Uterus (tissue), 4 donors: ENCODE measurements around the gene PCGF6. TPM values are rescaled to one million over a fixed set of nuclear protein-coding genes. Genes with fewer than 3 reads are reported as not detected.

Source experiments
- DNase-seq, 2 donors: peaks; one replicate each; pipeline ENCODE4 v3.0.0-alpha.2; 2019 to 2020
- H3K27ac ChIP-seq, 2 donors: fragments of 200-600 bp; sonication (generic); 1 replicate in 1 of 2; 2 replicates in 1 of 2; pipeline ENCODE4 v1.5.1; 2016 to 2018
- H3K27me3 ChIP-seq, 2 donors: fragments of 200-600 bp; sonication (generic); one replicate each; pipeline ENCODE4 v1.5.1; 2018 to 2019; ENCODE audit warnings: control low read depth in 1 of 2
- H3K36me3 ChIP-seq, 2 donors: fragments of 200-600 bp; sonication (generic); one replicate each; pipeline ENCODE4 v1.5.1; 2019; ENCODE audit warnings: control low read depth in 1 of 2
- H3K4me1 ChIP-seq, 2 donors: fragments of 200-600 bp; sonication (generic); one replicate each; pipeline ENCODE4 v1.5.1; 2018 to 2019; ENCODE audit warnings: control low read depth in 1 of 2
- H3K4me3 ChIP-seq, 2 donors: fragments of 200-600 bp; sonication (generic); 1 replicate in 1 of 2; 2 replicates in 1 of 2; pipeline ENCODE4 v1.5.1; 2018 to 2019; ENCODE audit warnings: mild to moderate bottlenecking in 1 of 2
- H3K9me3 ChIP-seq, 2 donors: fragments of 200-600 bp; sonication (generic); one replicate each; pipeline ENCODE4 v1.5.1; 2019; ENCODE audit warnings: control low read depth in 1 of 2
- CTCF ChIP-seq, 4 experiments: fragments of 200-600 bp in 2 of 4; fragments of 450-650 bp in 2 of 4; sonication (generic) in 2 of 4; IDR thresholded peaks; one replicate each; pipeline ENCODE4 v1.5.1; 2016 to 2019; ENCODE audit warnings: antibody characterized with exemption in 4 of 4, mild to moderate bottlenecking in 2 of 4, moderate library complexity in 1 of 4
- POLR2A ChIP-seq, 2 donors: fragments of 450-650 bp; IDR thresholded peaks; one replicate each; pipeline ENCODE4 v1.6.1; 2016; ENCODE audit warnings: antibody characterized with exemption in 2 of 2, mild to moderate bottlenecking in 1 of 2, moderate library complexity in 1 of 2
- intact Hi-C: fragments of 100-400 bp; cut with DNase I; formaldehyde crosslinking; loops from one replicate; pipeline ENCODE4 v1.15.1; 2023; ENCODE audit warnings: low total_unique reads
- total RNA-seq, 4 donors: library from RNA; depleted of rRNA in 3 of 4; stranded (reverse); fragments of >200 nt in 3 of 4; gene quantifications; one replicate each; pipeline versions ENCODE4 v1.1.0 to v1.2.4, GENCODE V29; 2014 to 2023
- donor health status: DM: yes; HTN: yes; CAD: no.

Gene PCGF6
- total RNA-seq, 4 donors from 2014 or later, result 1.5 to 19.2 (median 9.7) TPM

- H3K27ac ChIP-seq, result no peak overlapping the region
- DNase-seq, result no peak
- no peaks in the 10 kb centered on the region for H3K36me3 ChIP-seq
- no peaks in the 10 kb centered on the region for H3K27me3 ChIP-seq
- intact Hi-C loops, result no loop called here
- H3K4me1 ChIP-seq, result no peaks in the 10 kb centered on the region
- H3K4me3 ChIP-seq, result no peak overlapping the region
- H3K9me3 ChIP-seq, result no peaks in the 10 kb centered on the region
- TF ChIP-seq CTCF (IDR thresholded peaks at IDR 0.05), result no peak
- no peak for TF ChIP-seq POLR2A (IDR thresholded peaks at IDR 0.05)
These were observed 62.9 kb downstream of the PCGF6 start for GRCh38 chr10:103287992-103288391.

GRCh38 chr10:103284170-103284569 is 66.8 kb downstream of the PCGF6 start:
- TF ChIP-seq POLR2A (IDR thresholded peaks at IDR 0.05), result no peak
- no peak for TF ChIP-seq CTCF (IDR thresholded peaks at IDR 0.05)
- no peak for DNase-seq
- Histone ChIP-seq H3K36me3 (no peaks in the 10 kb centered on the region), H3K27ac (no peak overlapping the region), H3K9me3 (no peaks in the 10 kb centered on the region), H3K4me1 (no peaks in the 10 kb centered on the region), H3K4me3 (no peak overlapping the region), H3K27me3 (peaks cover 0 to 17% of the 10 kb centered on the region in 2 donors)
- intact Hi-C loops, result no loop called here

- no peaks in the 10 kb centered on the region for H3K4me1 ChIP-seq
- no peaks in the 10 kb centered on the region for H3K36me3 ChIP-seq
- peaks cover 2 to 25% of the 10 kb centered on the region in 2 donors for H3K27me3 ChIP-seq
- H3K9me3 ChIP-seq, result no peaks in the 10 kb centered on the region
- no peak for TF ChIP-seq CTCF (IDR thresholded peaks at IDR 0.05)
- no peak for TF ChIP-seq POLR2A (IDR thresholded peaks at IDR 0.05)
- H3K27ac ChIP-seq, result no peak overlapping the region
- no peak for DNase-seq
- intact Hi-C loops, result no loop called here
- no peak overlapping the region for H3K4me3 ChIP-seq
These were observed 68.0 kb downstream of the PCGF6 start for GRCh38 chr10:103282961-103283360.

- Histone ChIP-seq H3K27ac (no peak overlapping the region), H3K4me3 (no peak overlapping the region), H3K9me3 (no peaks in the 10 kb centered on the region), H3K27me3 (peaks cover 14 to 28% of the 10 kb centered on the region in 2 donors), H3K36me3 (no peaks in the 10 kb centered on the region), H3K4me1 (no peaks in the 10 kb centered on the region)
- DNase-seq, result no peak
- TF ChIP-seq POLR2A (IDR thresholded peaks at IDR 0.05), result no peak
- TF ChIP-seq CTCF (IDR thresholded peaks at IDR 0.05), result no peak
- intact Hi-C loops, result no loop called here
These were observed 69.2 kb downstream of the PCGF6 start for GRCh38 chr10:103281753-103282152.

GRCh38 chr10:103280506-103280905 is 70.4 kb downstream of the PCGF6 start:
- H3K27me3 ChIP-seq, result peaks cover 14 to 28% of the 10 kb centered on the region in 2 donors
- H3K9me3 ChIP-seq, result no peaks in the 10 kb centered on the region
- no peak overlapping the region for H3K27ac ChIP-seq
- no peaks in the 10 kb centered on the region for H3K36me3 ChIP-seq
- H3K4me3 ChIP-seq, result no peak overlapping the region
- intact Hi-C loops, result no loop called here
- no peak for TF ChIP-seq POLR2A (IDR thresholded peaks at IDR 0.05)
- TF ChIP-seq CTCF (IDR thresholded peaks at IDR 0.05), result no peak
- no peak for DNase-seq
- no peaks in the 10 kb centered on the region for H3K4me1 ChIP-seq
